ENCODE results near the gene TTYH3.

TTYH3 gene

GRCh38 chr7:2617325-2617905 is 14.4 kb upstream of the TTYH3 start:
- no peak for DNase-seq

GRCh38 chr7:2619116-2619515 is 12.7 kb upstream of the TTYH3 start:
- DNase-seq, result no peak

GRCh38 chr7:2621061-2621828 is 10.5 kb upstream of the TTYH3 start:
- no peak for DNase-seq

- no peak for DNase-seq
Observed at GRCh38 chr7:2621948-2622640, 9.7 kb upstream of the TTYH3 start.

GRCh38 chr7:2622869-2623697 is 8.7 kb upstream of the TTYH3 start:
- DNase-seq, result no peak

- no peak for DNase-seq
Observed at GRCh38 chr7:2623698-2624014, 8.1 kb upstream of the TTYH3 start.

- no peak for DNase-seq
Observed at GRCh38 chr7:2624293-2624886, 7.4 kb upstream of the TTYH3 start.

- DNase-seq, result no peak
Observed at GRCh38 chr7:2626498-2627117, 5.2 kb upstream of the TTYH3 start.

GRCh38 chr7:2627258-2628129 is 4.3 kb upstream of the TTYH3 start:
- DNase-seq, result no peak

- DNase-seq, result no peak
Observed at GRCh38 chr7:2628130-2628482, 3.7 kb upstream of the TTYH3 start.

GRCh38 chr7:2628891-2629290 is 2.9 kb upstream of the TTYH3 start:
- DNase-seq, result no peak

GRCh38 chr7:2629746-2630681 is 1.8 kb upstream of the TTYH3 start:
- DNase-seq, result peak; percentile 50

GRCh38 chr7:2632733-2633537 is 1.1 kb downstream of the TTYH3 start:
- peak; percentile 79 for DNase-seq

- DNase-seq, result no peak
Observed at GRCh38 chr7:2633538-2634266, 1.9 kb downstream of the TTYH3 start.

- DNase-seq, result no peak
Observed at GRCh38 chr7:2634267-2635145, 2.7 kb downstream of the TTYH3 start.

- no peak for DNase-seq
Observed at GRCh38 chr7:2635148-2635668, 3.4 kb downstream of the TTYH3 start.

Measured in NCI-H510A (cell line).